ENCODE data around the gene TMEM74B. TPM values are rescaled to one million over a fixed set of nuclear protein-coding genes. Genes with fewer than 3 reads are reported as not detected.
A peak's percentile ranks its signal among the peaks of the same experiment; 100 is the strongest.

TMEM74B gene
- total RNA-seq, 4 donors from 2014 or later: 11.6 to 87.6 (median 30.2) TPM

DNA sequence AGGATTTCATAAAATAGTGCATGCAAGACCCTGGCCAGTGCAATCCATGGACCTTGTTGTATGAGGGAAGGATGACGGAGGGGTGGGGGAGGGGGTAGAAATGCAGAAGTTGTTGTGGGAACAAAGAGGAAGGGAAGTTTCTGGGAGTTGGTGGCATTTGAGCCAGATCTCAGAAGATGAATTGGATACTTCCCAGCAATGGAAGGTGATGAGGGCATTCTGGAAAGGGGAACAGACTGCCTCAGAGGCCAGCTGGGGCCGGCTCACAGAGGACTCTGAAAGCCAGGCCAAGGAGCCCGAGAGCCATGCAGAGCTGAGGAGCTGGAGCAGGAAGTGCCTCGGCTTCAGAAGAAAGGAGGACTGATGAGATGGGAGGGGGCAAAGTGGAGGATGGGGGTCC, 2.7 kb downstream of the TMEM74B start:
- Histone ChIP-seq H3K4me3 (no peak overlapping the region), H3K36me3 (peaks cover 0 to 10% (median 0%) of the 10 kb centered on the region in 3 donors), H3K27ac (no peak overlapping the region), H3K27me3 (no peaks in the 10 kb centered on the region), H3K9me3 (no peaks in the 10 kb centered on the region), H3K4me1 (peaks cover 0 to 13% (median 5%) of the 10 kb centered on the region in 4 donors)
- TF ChIP-seq, protein P1, sequence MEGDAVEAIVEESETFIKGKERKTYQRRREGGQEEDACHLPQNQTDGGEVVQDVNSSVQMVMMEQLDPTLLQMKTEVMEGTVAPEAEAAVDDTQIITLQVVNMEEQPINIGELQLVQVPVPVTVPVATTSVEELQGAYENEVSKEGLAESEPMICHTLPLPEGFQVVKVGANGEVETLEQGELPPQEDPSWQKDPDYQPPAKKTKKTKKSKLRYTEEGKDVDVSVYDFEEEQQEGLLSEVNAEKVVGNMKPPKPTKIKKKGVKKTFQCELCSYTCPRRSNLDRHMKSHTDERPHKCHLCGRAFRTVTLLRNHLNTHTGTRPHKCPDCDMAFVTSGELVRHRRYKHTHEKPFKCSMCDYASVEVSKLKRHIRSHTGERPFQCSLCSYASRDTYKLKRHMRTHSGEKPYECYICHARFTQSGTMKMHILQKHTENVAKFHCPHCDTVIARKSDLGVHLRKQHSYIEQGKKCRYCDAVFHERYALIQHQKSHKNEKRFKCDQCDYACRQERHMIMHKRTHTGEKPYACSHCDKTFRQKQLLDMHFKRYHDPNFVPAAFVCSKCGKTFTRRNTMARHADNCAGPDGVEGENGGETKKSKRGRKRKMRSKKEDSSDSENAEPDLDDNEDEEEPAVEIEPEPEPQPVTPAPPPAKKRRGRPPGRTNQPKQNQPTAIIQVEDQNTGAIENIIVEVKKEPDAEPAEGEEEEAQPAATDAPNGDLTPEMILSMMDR (IDR thresholded peaks at IDR 0.05): no peak
- TF ChIP-seq POLR2A (IDR thresholded peaks at IDR 0.05): no peak
- DNase-seq: no peak

DNA sequence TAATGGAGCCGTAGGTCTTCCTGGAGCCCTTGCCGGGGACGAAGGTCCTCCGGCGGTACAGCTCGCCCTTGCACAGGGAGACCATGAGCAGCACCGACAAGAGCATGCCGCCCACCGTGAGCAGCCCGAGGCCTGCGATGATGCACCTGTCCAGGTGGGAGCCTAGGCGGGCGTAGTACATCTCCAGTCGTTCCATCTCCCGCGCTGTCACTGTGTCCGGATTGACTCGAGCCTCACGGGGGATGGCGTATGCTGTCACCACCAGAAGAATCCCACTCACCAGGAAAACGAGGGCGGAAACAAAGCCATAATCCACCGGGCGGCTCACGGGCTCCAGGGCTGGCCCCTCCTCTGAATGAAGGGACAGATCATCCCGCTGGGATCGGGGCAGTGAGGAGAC, 3.8 kb downstream of the TMEM74B start:
- no peak for DNase-seq
- H3K9me3 ChIP-seq: no peaks in the 10 kb centered on the region
- peaks cover 0 to 10% (median under 1%) of the 10 kb centered on the region in 4 donors for H3K4me1 ChIP-seq
- H3K27me3 ChIP-seq: no peaks in the 10 kb centered on the region
- peaks cover 0 to 13% (median 0%) of the 10 kb centered on the region in 3 donors for H3K36me3 ChIP-seq
- no peak overlapping the region for H3K4me3 ChIP-seq
- TF ChIP-seq, protein P1 (IDR thresholded peaks at IDR 0.05): no peak
- no peak for TF ChIP-seq POLR2A (IDR thresholded peaks at IDR 0.05)
- H3K27ac ChIP-seq: no peak overlapping the region

DNA sequence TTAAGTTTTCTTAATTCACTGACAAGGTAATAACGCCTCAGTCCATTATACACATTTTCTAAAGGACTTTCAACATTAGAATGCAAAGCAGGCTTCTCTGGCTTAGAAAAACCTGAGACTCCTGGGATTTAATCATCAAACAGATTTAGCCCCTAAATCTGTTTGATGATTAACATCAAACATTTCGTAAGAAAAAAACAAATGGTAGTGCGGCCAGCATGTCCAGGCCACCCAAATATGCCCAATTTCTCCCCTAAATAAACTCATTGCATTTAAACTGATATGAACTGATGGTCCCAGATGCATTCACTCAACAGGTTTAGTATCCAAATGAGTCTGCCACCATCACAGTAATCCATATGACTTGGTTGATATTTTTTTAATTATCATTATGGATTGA, 6.2 kb downstream of the TMEM74B start:
- TF ChIP-seq POLR2A (IDR thresholded peaks at IDR 0.05): no peak
- TF ChIP-seq, protein P1 (IDR thresholded peaks at IDR 0.05): no peak
- Histone ChIP-seq H3K27me3 (no peaks in the 10 kb centered on the region), H3K36me3 (peaks cover 0 to 20% (median 0%) of the 10 kb centered on the region in 3 donors), H3K9me3 (no peaks in the 10 kb centered on the region), H3K4me1 (no peaks in the 10 kb centered on the region), H3K4me3 (no peak overlapping the region), H3K27ac (no peak overlapping the region)
- no peak for DNase-seq

DNA sequence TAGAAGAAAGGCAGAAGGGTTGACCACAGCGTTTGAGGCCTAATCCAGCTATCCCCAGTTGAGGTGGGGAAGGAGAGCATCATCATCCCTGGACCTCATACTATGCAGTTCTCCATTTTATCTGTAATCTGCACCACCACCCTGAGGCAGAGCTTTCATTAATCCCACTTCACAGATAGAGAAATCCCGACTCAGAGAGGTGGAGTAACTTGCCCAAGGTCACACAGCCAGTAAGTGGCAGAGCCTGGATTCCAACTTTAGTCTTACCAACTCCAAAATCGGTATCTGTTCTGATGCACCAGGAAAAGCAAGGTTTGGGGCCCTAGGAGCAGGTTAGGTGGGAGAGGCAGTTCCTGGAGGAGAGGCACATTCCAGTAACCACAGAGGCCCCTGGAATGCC, 6.7 kb downstream of the TMEM74B start:
- TF ChIP-seq, protein P1 (IDR thresholded peaks at IDR 0.05): no peak
- no peak for TF ChIP-seq POLR2A (IDR thresholded peaks at IDR 0.05)
- H3K4me3 ChIP-seq: no peak overlapping the region
- H3K4me1 ChIP-seq: no peaks in the 10 kb centered on the region
- H3K9me3 ChIP-seq: no peaks in the 10 kb centered on the region
- H3K27ac ChIP-seq: no peak overlapping the region
- H3K36me3 ChIP-seq: peaks cover 0 to 21% (median 0%) of the 10 kb centered on the region in 3 donors
- H3K27me3 ChIP-seq: no peaks in the 10 kb centered on the region
- DNase-seq: no peak

DNA sequence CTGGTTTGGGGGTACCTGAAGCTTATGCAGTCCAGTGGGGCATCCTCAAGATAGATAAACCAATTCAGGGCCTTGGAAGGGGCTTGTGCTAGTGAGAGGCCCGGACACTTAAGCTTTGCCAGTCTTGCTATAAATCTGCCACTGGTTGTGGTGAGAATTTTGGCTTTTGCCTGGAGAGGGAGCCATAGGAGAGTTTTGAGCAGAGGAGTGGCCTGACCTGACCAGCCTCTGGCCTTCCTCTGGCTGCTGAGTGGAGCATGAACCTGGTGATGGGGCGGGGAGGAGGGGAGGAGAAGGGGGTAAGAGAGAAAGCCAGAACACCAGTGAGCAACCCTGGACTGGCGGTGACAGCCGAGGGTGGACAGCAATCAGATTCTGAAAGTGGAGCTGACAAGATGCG, 7.1 kb downstream of the TMEM74B start:
- no peak overlapping the region for H3K27ac ChIP-seq
- TF ChIP-seq POLR2A (IDR thresholded peaks at IDR 0.05): no peak
- TF ChIP-seq, protein P1 (IDR thresholded peaks at IDR 0.05): peak in 1 of 6 experiments; percentile 15
- H3K9me3 ChIP-seq: no peaks in the 10 kb centered on the region
- DNase-seq: no peak
- peaks cover 0 to 25% (median 0%) of the 10 kb centered on the region in 3 donors for H3K36me3 ChIP-seq
- H3K4me1 ChIP-seq: no peaks in the 10 kb centered on the region
- no peaks in the 10 kb centered on the region for H3K27me3 ChIP-seq
- no peak overlapping the region for H3K4me3 ChIP-seq

DNA sequence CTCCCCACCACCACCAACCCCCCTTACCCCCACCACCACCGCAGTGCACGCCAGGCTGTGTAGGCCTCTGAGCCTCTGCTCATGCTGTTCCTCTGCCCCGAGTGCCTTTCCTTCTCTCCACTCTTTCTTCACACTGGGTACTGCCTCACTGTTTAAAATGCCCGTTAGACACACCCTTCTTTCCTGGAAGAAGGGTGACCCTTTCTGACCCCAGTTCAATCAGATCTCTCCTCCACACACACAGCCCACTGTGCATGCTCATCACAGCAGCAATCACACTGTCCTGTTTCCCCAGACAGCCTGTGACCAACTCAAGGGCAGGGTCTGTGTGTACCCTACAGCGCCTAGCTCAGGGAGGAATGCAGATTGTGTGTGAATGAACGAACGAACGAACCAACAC, 10.0 kb downstream of the TMEM74B start:
- Histone ChIP-seq H3K27ac (no peak overlapping the region), H3K4me1 (no peaks in the 10 kb centered on the region), H3K9me3 (no peaks in the 10 kb centered on the region), H3K4me3 (no peak overlapping the region), H3K36me3 (peaks cover 0 to 40% (median 0%) of the 10 kb centered on the region in 3 donors), H3K27me3 (no peaks in the 10 kb centered on the region)
- DNase-seq: no peak
- no peak for TF ChIP-seq POLR2A (IDR thresholded peaks at IDR 0.05)
- TF ChIP-seq, protein P1 (IDR thresholded peaks at IDR 0.05): no peak
